ENCODE data around the gene ATP1A1.

- TF ChIP-seq MAX (IDR thresholded peaks at IDR 0.05) (no peak), ATF3 (IDR thresholded peaks at IDR 0.05) (no peak), YY1 (IDR thresholded peaks at IDR 0.05) (no peak), TAF1 (conservative IDR thresholded peaks at IDR 0.05) (no peak), HNF4G (IDR thresholded peaks at IDR 0.05) (no peak), CTCF (IDR thresholded peaks at IDR 0.05; ENCODE audit: low read depth, low read length, missing input control) (no peak), RXRA (IDR thresholded peaks at IDR 0.05) (no peak), ZBTB33 (IDR thresholded peaks at IDR 0.05) (no peak), REST (IDR thresholded peaks at IDR 0.05) (no peak), GABPA (IDR thresholded peaks at IDR 0.05 in 1 of 2, conservative IDR thresholded peaks at IDR 0.05 in 1 of 2) (no peak), JUND (IDR thresholded peaks at IDR 0.05) (no peak), SP1 (IDR thresholded peaks at IDR 0.05) (no peak)
Measured at GRCh38 chr1:116340506-116341231, 32.4 kb upstream of the ATP1A1 start.
